Peyer's patch (tissue), 4 donors: ENCODE results near the gene TRIO. TPM values are rescaled to one million over a fixed set of nuclear protein-coding genes. Genes with fewer than 3 reads are reported as not detected.

ENCODE experiments used
- DNase-seq, 3 donors: peaks; one replicate each; pipeline ENCODE4 v3.0.0-alpha.2; 2017 to 2019
- H3K27ac ChIP-seq, 4 donors: fragments of 200-600 bp; sonication (generic); one replicate each; pipeline ENCODE4 v1.5.1; 2016 to 2019
- H3K27me3 ChIP-seq, 2 donors: fragments of 200-600 bp; sonication (generic); one replicate each; pipeline ENCODE4 v1.5.1; 2019
- H3K36me3 ChIP-seq, 3 donors: fragments of 200-600 bp; sonication (generic); one replicate each; pipeline ENCODE4 v1.5.1; 2016 to 2019
- H3K4me1 ChIP-seq, 4 donors: fragments of 200-600 bp; sonication (generic); one replicate each; pipeline ENCODE4 v1.5.1; 2016 to 2019
- H3K4me3 ChIP-seq, 4 donors: fragments of 200-600 bp; sonication (generic); 1 replicate in 3 of 4; 2 replicates in 1 of 4; pipeline ENCODE4 v1.5.1; 2016 to 2019; ENCODE audit warnings: mild to moderate bottlenecking in 1 of 4
- H3K9me3 ChIP-seq, 4 donors: fragments of 200-600 bp; sonication (generic); one replicate each; pipeline ENCODE4 v1.5.1; 2016 to 2019; ENCODE audit warnings: mild to moderate bottlenecking in 1 of 4
- CTCF ChIP-seq, 6 experiments: fragments of 450-650 bp in 4 of 6; fragments of 200-600 bp in 2 of 6; sonication (generic) in 1 of 6; IDR thresholded peaks; one replicate each; pipeline ENCODE4 v1.5.1; 2017 to 2019; ENCODE audit warnings: antibody characterized with exemption in 6 of 6, mild to moderate bottlenecking in 3 of 6, moderate library complexity in 1 of 6
- POLR2A ChIP-seq, 2 donors: fragments of 450-650 bp; IDR thresholded peaks; one replicate each; pipeline ENCODE4 v1.5.1; 2017; ENCODE audit warnings: antibody characterized with exemption in 2 of 2, mild to moderate bottlenecking in 2 of 2, moderate library complexity in 2 of 2
- total RNA-seq, 4 donors: library from RNA; depleted of rRNA; stranded (reverse); fragments of >200 nt; gene quantifications; one replicate each; pipeline ENCODE4 v1.1.0, GENCODE V29; 2016

TRIO gene
- total RNA-seq, 4 donors from 2014 or later = 171 to 456 (median 340) TPM

GRCh38 chr5:14272548-14273205, 129.5 kb downstream of the TRIO start:
- no peak for TF ChIP-seq POLR2A (IDR thresholded peaks at IDR 0.05)
- TF ChIP-seq CTCF (IDR thresholded peaks at IDR 0.05) = no peak
- Histone ChIP-seq H3K36me3 (peaks cover 0 to 7% (median 0%) of the 10 kb centered on the region in 3 donors), H3K4me3 (no peak overlapping the region), H3K27me3 (no peaks in the 10 kb centered on the region), H3K4me1 (peaks cover 0 to 22% (median 0%) of the 10 kb centered on the region in 4 donors), H3K27ac (no peak overlapping the region), H3K9me3 (no peaks in the 10 kb centered on the region)
- no peak for DNase-seq

GRCh38 chr5:14273207-14273767, 130.1 kb downstream of the TRIO start:
- Histone ChIP-seq H3K4me1 (peaks cover 0 to 19% (median 0%) of the 10 kb centered on the region in 4 donors), H3K27me3 (no peaks in the 10 kb centered on the region), H3K9me3 (no peaks in the 10 kb centered on the region), H3K4me3 (no peak overlapping the region), H3K27ac (no peak overlapping the region), H3K36me3 (peaks cover 0 to 7% (median 0%) of the 10 kb centered on the region in 3 donors)
- TF ChIP-seq CTCF (IDR thresholded peaks at IDR 0.05) (no peak), POLR2A (IDR thresholded peaks at IDR 0.05) (no peak)
- DNase-seq = no peak

GRCh38 chr5:14276380-14276779, 133.2 kb downstream of the TRIO start:
- TF ChIP-seq CTCF (IDR thresholded peaks at IDR 0.05) (no peak), POLR2A (IDR thresholded peaks at IDR 0.05) (no peak)
- H3K27me3 ChIP-seq = no peaks in the 10 kb centered on the region
- no peaks in the 10 kb centered on the region for H3K9me3 ChIP-seq
- no peak overlapping the region for H3K27ac ChIP-seq
- peaks cover 0 to 14% (median 0%) of the 10 kb centered on the region in 3 donors for H3K36me3 ChIP-seq
- H3K4me1 ChIP-seq = no peaks in the 10 kb centered on the region
- no peak overlapping the region for H3K4me3 ChIP-seq
- no peak for DNase-seq

- no peaks in the 10 kb centered on the region for H3K27me3 ChIP-seq
- no peak for DNase-seq
- no peak overlapping the region for H3K27ac ChIP-seq
- H3K4me1 ChIP-seq = no peaks in the 10 kb centered on the region
- H3K9me3 ChIP-seq = no peaks in the 10 kb centered on the region
- no peak for TF ChIP-seq CTCF (IDR thresholded peaks at IDR 0.05)
- no peak for TF ChIP-seq POLR2A (IDR thresholded peaks at IDR 0.05)
- peaks cover 0 to 18% (median 0%) of the 10 kb centered on the region in 3 donors for H3K36me3 ChIP-seq
- no peak overlapping the region for H3K4me3 ChIP-seq
Measured at GRCh38 chr5:14277385-14278320, 134.5 kb downstream of the TRIO start.

GRCh38 chr5:14280294-14280854, 137.2 kb downstream of the TRIO start:
- H3K27me3 ChIP-seq = no peaks in the 10 kb centered on the region
- H3K36me3 ChIP-seq = peaks cover 0 to 18% (median 0%) of the 10 kb centered on the region in 3 donors
- H3K4me1 ChIP-seq = no peaks in the 10 kb centered on the region
- no peak for TF ChIP-seq POLR2A (IDR thresholded peaks at IDR 0.05)
- no peak for TF ChIP-seq CTCF (IDR thresholded peaks at IDR 0.05)
- no peaks in the 10 kb centered on the region for H3K9me3 ChIP-seq
- no peak overlapping the region for H3K4me3 ChIP-seq
- DNase-seq = no peak
- no peak overlapping the region for H3K27ac ChIP-seq
